ENCODE data around the gene STXBP2.

STXBP2 gene

GRCh38 chr19:7681340-7682174 is 44.6 kb downstream of the STXBP2 start:
- DNase-seq, result no peak

- DNase-seq, result no peak
Measured at GRCh38 chr19:7682175-7682855, 45.4 kb downstream of the STXBP2 start.

GRCh38 chr19:7685546-7686445 is 48.9 kb downstream of the STXBP2 start:
- DNase-seq, result no peak

- no peak for DNase-seq
Measured at GRCh38 chr19:7687177-7687576, 50.3 kb downstream of the STXBP2 start.

GRCh38 chr19:7689165-7689564 is 52.3 kb downstream of the STXBP2 start:
- no peak for DNase-seq

GRCh38 chr19:7690779-7691258 is 53.9 kb downstream of the STXBP2 start:
- no peak for DNase-seq

- DNase-seq, result no peak
Measured at GRCh38 chr19:7691497-7691896, 54.6 kb downstream of the STXBP2 start.

- no peak for DNase-seq
Measured at GRCh38 chr19:7692417-7693088, 55.6 kb downstream of the STXBP2 start.

GRCh38 chr19:7694499-7694898 is 57.6 kb downstream of the STXBP2 start:
- DNase-seq, result no peak
